SK-N-SH treated with all-trans-retinoic acid at 6 μM for 48 hours (cell line): Measurements from ENCODE around the gene DPP6.

Experiments used
- RARB ChIP-seq: fragments of 250-450 bp; sonication (Bioruptor Pico); IDR thresholded peaks from 2 replicates; pipeline ENCODE4 v1.8.0; 2021; ENCODE audit warnings: mild to moderate bottlenecking, moderate library complexity
- ZNF70 ChIP-seq: fragments of 450-650 bp; formaldehyde crosslinking; IDR thresholded peaks from 2 replicates; pipeline ENCODE4 v1.5.0; 2020; ENCODE audit warnings: mild to moderate bottlenecking, moderate library complexity

- TF ChIP-seq RARB (CRISPR knock-in tag) (no peak), ZNF70 (no peak)
Measured at GRCh38 chr7:154640266-154640865, 588.2 kb downstream of the DPP6 start.
